GM12864 (cell line): ENCODE results near the gene NUP35.
"Not testable (repeated sequence)": the region's sequence is repeated elsewhere in the genome, so short reads cannot be mapped to it uniquely, and the experiment has no call there.

Experiments used
- DNase-seq: peaks from one replicate; pipeline ENCODE4 v3.0.0-alpha.2; 2011; ENCODE audit warnings: low read depth
- H3K4me3 ChIP-seq: 2 replicates; pipeline ENCODE4 v1.5.1; 2011; ENCODE audit warnings: mild to moderate bottlenecking, low read depth, low read length, control low read depth
- TF ChIP-seq, protein P1 (sequence below): IDR thresholded peaks from 2 replicates; pipeline ENCODE4 v1.5.1; 2011; ENCODE audit warnings: low read depth, mild to moderate bottlenecking, moderate library complexity, low read length, control low read depth, inconsistent platforms; ENCODE audit errors: missing control alignments

Gene NUP35

GRCh38 chr2:183163821-183164649, 39.8 kb downstream of the NUP35 start:
- DNase-seq, result no peak
- TF ChIP-seq, protein P1, sequence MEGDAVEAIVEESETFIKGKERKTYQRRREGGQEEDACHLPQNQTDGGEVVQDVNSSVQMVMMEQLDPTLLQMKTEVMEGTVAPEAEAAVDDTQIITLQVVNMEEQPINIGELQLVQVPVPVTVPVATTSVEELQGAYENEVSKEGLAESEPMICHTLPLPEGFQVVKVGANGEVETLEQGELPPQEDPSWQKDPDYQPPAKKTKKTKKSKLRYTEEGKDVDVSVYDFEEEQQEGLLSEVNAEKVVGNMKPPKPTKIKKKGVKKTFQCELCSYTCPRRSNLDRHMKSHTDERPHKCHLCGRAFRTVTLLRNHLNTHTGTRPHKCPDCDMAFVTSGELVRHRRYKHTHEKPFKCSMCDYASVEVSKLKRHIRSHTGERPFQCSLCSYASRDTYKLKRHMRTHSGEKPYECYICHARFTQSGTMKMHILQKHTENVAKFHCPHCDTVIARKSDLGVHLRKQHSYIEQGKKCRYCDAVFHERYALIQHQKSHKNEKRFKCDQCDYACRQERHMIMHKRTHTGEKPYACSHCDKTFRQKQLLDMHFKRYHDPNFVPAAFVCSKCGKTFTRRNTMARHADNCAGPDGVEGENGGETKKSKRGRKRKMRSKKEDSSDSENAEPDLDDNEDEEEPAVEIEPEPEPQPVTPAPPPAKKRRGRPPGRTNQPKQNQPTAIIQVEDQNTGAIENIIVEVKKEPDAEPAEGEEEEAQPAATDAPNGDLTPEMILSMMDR, result no peak
- no peak overlapping the region for H3K4me3 ChIP-seq

DNA sequence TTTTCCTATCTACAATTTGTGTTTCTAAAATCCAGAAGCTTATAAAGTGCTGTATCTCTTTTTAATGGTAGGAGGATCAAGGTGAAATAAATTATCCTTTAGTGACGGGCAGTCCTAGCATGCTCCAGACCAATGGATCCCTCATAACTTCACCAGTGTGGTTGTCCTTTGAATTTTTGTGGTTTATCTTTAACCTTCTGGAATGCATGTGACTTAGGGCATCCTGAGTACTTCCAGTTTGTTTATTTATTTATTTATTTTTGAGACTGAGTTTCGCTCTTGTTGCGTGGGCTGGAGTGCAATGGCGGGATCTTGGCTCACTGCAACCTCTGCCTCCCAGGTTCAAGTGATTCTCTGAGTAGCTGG, 40.4 kb downstream of the NUP35 start:
- no peak overlapping the region for H3K4me3 ChIP-seq
- DNase-seq, result no peak
- TF ChIP-seq, protein P1, result no peak

GRCh38 chr2:183166210-183166609, 42.0 kb downstream of the NUP35 start:
- TF ChIP-seq, protein P1, result no peak
- DNase-seq, result no peak
- H3K4me3 ChIP-seq, result no peak overlapping the region

GRCh38 chr2:183166976-183167375, 42.7 kb downstream of the NUP35 start:
- DNase-seq, H3K4me3 ChIP-seq: not testable (repeated sequence)

GRCh38 chr2:183172220-183172887, 48.1 kb downstream of the NUP35 start:
- H3K4me3 ChIP-seq, result no peak overlapping the region
- TF ChIP-seq, protein P1, result no peak
- DNase-seq, result no peak

DNA sequence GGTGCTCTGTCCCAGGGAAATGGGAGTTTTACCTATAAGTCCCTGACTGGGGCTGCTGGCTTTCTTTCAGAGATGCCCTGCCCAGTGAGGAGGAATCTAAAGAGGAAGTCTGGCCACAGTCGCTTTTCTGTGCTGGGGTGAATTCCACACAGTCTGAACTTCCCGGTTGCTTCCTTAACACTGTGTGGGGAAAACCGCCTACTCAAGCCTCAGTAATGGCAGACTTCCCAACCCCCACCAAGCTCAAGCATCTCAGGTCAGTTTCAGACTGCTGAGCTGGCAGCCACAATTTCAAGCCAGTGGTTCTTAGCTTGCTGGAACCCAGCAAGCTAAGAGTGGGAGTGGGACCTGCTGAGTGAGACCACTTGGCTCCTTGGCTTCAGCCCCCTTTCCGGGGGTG, 54.9 kb downstream of the NUP35 start:
- TF ChIP-seq, protein P1, result no peak
- DNase-seq, result no peak
- H3K4me3 ChIP-seq, result no peak overlapping the region

DNA sequence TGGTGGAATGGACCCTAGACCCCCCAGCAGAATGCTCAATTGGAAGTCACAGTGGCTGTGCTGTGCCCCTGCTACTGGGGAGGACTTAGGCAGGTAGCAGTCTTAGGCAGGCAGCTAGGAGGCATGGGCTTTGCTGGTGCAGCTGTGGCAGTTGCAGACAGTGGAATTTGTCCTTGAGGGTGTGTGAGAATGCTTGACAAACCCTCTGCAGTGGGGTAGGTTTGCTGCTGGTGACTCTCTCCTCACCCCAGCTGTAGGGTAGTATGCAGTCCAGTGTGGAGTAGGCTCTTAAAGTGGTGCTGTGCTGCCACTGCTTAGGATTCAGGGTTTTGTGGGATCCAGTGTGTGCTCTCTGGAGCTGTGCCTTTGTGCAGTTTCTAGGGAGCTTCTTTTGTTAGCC, 61.3 kb downstream of the NUP35 start:
- TF ChIP-seq, protein P1, result no peak
- no peak overlapping the region for H3K4me3 ChIP-seq
- DNase-seq, result no peak
